Left ventricle myocardium inferior (tissue), 1 donor: ENCODE measurements around the gene CATSPERE. TPM values are rescaled to one million over a fixed set of nuclear protein-coding genes. Genes with fewer than 3 reads are reported as not detected.
"Not testable (repeated sequence)": the region's sequence is repeated elsewhere in the genome, so short reads cannot be mapped to it uniquely, and the experiment has no call there.

Experiments used
- DNase-seq: peaks from one replicate; pipeline ENCODE4 v3.0.0-alpha.2; 2020
- H3K27ac ChIP-seq: fragments of 200-600 bp; replicated peaks from 2 replicates; pipeline ENCODE4 v1.8.0; 2021
- H3K27me3 ChIP-seq: fragments of 200-600 bp; 2 replicates; pipeline ENCODE4 v1.8.0; 2021; ENCODE audit warnings: low read depth
- H3K36me3 ChIP-seq: fragments of 200-600 bp; 2 replicates; pipeline ENCODE4 v1.8.0; 2021
- H3K4me1 ChIP-seq: fragments of 200-600 bp; 2 replicates; pipeline ENCODE4 v1.8.0; 2021
- H3K4me3 ChIP-seq: fragments of 200-600 bp; 2 replicates; pipeline ENCODE4 v1.8.0; 2021; ENCODE audit warnings: mild to moderate bottlenecking, moderate library complexity
- H3K9me3 ChIP-seq: fragments of 200-600 bp; replicated peaks from 2 replicates; pipeline ENCODE4 v1.8.0; 2021
- CTCF ChIP-seq: fragments of 200-600 bp; IDR thresholded peaks from 2 replicates; pipeline ENCODE4 v1.8.0; 2021; ENCODE audit warnings: antibody characterized with exemption, mild to moderate bottlenecking, borderline replicate concordance
- intact Hi-C: fragments of 100-400 bp; cut with micrococcal nuclease; formaldehyde crosslinking; loops from one replicate; pipeline ENCODE4 v1.11.0; 2022
- total RNA-seq: library from RNA; stranded (reverse); fragmentation: NEBNext Ultra II Directional; extraction: Animal tissue kit (Norgen Biotek cat#: 25700); gene quantifications from one replicate; pipeline ENCODE4 v1.2.1, GENCODE V29; 2021
- donor health status: DM: no; HTN: yes; CAD: no; lungs with severe emphysema.

The CATSPERE gene
- total RNA-seq, 1 donor from 2014 or later: 0.58 TPM

- Histone ChIP-seq H3K27ac (no peak overlapping the region), H3K4me3 (no peak overlapping the region), H3K9me3 (peaks cover 3% of the 10 kb centered on the region), H3K4me1 (peaks cover 56% of the 10 kb centered on the region), H3K36me3 (peaks cover 10% of the 10 kb centered on the region), H3K27me3 (no peaks in the 10 kb centered on the region)
- intact Hi-C loops: no loop called here
- no peak for DNase-seq
- TF ChIP-seq CTCF: no peak
These were observed 199.5 kb downstream of the CATSPERE start for GRCh38 chr1:244660595-244660994.

- H3K4me3 ChIP-seq, H3K9me3 ChIP-seq, H3K27ac ChIP-seq, DNase-seq, intact Hi-C loops, H3K27me3 ChIP-seq, H3K36me3 ChIP-seq: not testable (repeated sequence)
- peaks cover 56% of the 10 kb centered on the region for H3K4me1 ChIP-seq
These were observed 200.7 kb downstream of the CATSPERE start for GRCh38 chr1:244661569-244662312.

- no peak for DNase-seq
- Histone ChIP-seq H3K4me3 (no peak overlapping the region), H3K27me3 (no peaks in the 10 kb centered on the region), H3K4me1 (peaks cover 56% of the 10 kb centered on the region), H3K9me3 (peaks cover 3% of the 10 kb centered on the region), H3K27ac (no peak overlapping the region), H3K36me3 (peaks cover 10% of the 10 kb centered on the region)
- intact Hi-C loops: no loop called here
- TF ChIP-seq CTCF: no peak
These were observed 201.5 kb downstream of the CATSPERE start for GRCh38 chr1:244662599-244662998.

GRCh38 chr1:244664353-244664752 is 203.3 kb downstream of the CATSPERE start:
- intact Hi-C loops: no loop called here
- Histone ChIP-seq H3K27ac (no peak overlapping the region), H3K4me1 (peaks cover 46% of the 10 kb centered on the region)

GRCh38 chr1:244665771-244666217 is 204.7 kb downstream of the CATSPERE start:
- Histone ChIP-seq H3K36me3 (no peaks in the 10 kb centered on the region), H3K27me3 (no peaks in the 10 kb centered on the region), H3K27ac (no peak overlapping the region), H3K9me3 (peaks cover 3% of the 10 kb centered on the region), H3K4me1 (peaks cover 41% of the 10 kb centered on the region), H3K4me3 (no peak overlapping the region)
- intact Hi-C loops: no loop called here
- no peak for TF ChIP-seq CTCF
- DNase-seq: no peak

More at GRCh38 chr1:244664353-244664752, 203.3 kb downstream of the CATSPERE start:
- no peak for TF ChIP-seq CTCF
- no peak for DNase-seq
- H3K27me3 ChIP-seq: no peaks in the 10 kb centered on the region
- H3K9me3 ChIP-seq: peaks cover 3% of the 10 kb centered on the region
- peaks cover 8% of the 10 kb centered on the region for H3K36me3 ChIP-seq
- H3K4me3 ChIP-seq: no peak overlapping the region

- H3K4me3 ChIP-seq, DNase-seq, H3K27ac ChIP-seq, H3K9me3 ChIP-seq, intact Hi-C loops, H3K27me3 ChIP-seq, H3K36me3 ChIP-seq: not testable (repeated sequence)
- peaks cover 41% of the 10 kb centered on the region for H3K4me1 ChIP-seq
These were observed 205.8 kb downstream of the CATSPERE start for GRCh38 chr1:244666672-244667418.
